ENCODE measurements around the gene ALDH3B2.
"Not testable (repeated sequence)": the region's sequence is repeated elsewhere in the genome, so short reads cannot be mapped to it uniquely, and the experiment has no call there.

ALDH3B2 gene

GRCh38 chr11:67626970-67627369 lies 47.5 kb downstream of the ALDH3B2 start:
- TF ChIP-seq CTCF (IDR thresholded peaks at IDR 0.05) (no peak), ZFX (IDR thresholded peaks at IDR 0.05; ENCODE audit: borderline replicate concordance) (no peak)
- H3K27ac ChIP-seq, result peak overlapping the region; percentile 93

GRCh38 chr11:67626131-67626833 lies 48.1 kb downstream of the ALDH3B2 start:
- H3K27ac ChIP-seq, result peak overlapping the region; percentile 93

- not testable (repeated sequence) for H3K27ac ChIP-seq
Observed at GRCh38 chr11:67623795-67624194, 50.6 kb downstream of the ALDH3B2 start.

- not testable (repeated sequence) for H3K27ac ChIP-seq
Observed at GRCh38 chr11:67622905-67623304, 51.5 kb downstream of the ALDH3B2 start.

GRCh38 chr11:67621928-67622327 lies 52.5 kb downstream of the ALDH3B2 start:
- not testable (repeated sequence) for H3K27ac ChIP-seq

GRCh38 chr11:67620621-67621020 lies 53.8 kb downstream of the ALDH3B2 start:
- peak overlapping the region; percentile 50 for H3K27ac ChIP-seq

GRCh38 chr11:67619683-67620618 lies 54.5 kb downstream of the ALDH3B2 start:
- H3K27ac ChIP-seq, result peak overlapping the region; percentile 50

- not testable (repeated sequence) for H3K27ac ChIP-seq
Observed at GRCh38 chr11:67618901-67619659, 55.3 kb downstream of the ALDH3B2 start.

- no peak overlapping the region for H3K27ac ChIP-seq
- TF ChIP-seq ZFX (IDR thresholded peaks at IDR 0.05; ENCODE audit: borderline replicate concordance) (no peak), CTCF (IDR thresholded peaks at IDR 0.05) (no peak)
Observed at GRCh38 chr11:67617243-67617953, 57.0 kb downstream of the ALDH3B2 start.

- TF ChIP-seq ZFX (IDR thresholded peaks at IDR 0.05; ENCODE audit: borderline replicate concordance) (no peak), CTCF (IDR thresholded peaks at IDR 0.05) (no peak)
- H3K27ac ChIP-seq, result no peak overlapping the region
Observed at GRCh38 chr11:67616431-67617242, 57.8 kb downstream of the ALDH3B2 start.
